Activated naive CD8-positive, alpha-beta T cell treated with anti-CD3 and anti-CD28 coated beads, Interleukin-2, amount 50 U/mL, for 16 hours (primary cell): ENCODE measurements around the gene LRP5.
A peak's percentile ranks its signal among the peaks of the same experiment; 100 is the strongest.

Experiments used
- DNase-seq: peaks from one replicate; pipeline ENCODE4 v3.0.0-alpha.2; 2020; ENCODE audit warnings: low read depth, low spot score

LRP5 gene

GRCh38 chr11:68370211-68371111 lies 58.1 kb downstream of the LRP5 start:
- DNase-seq: no peak

- no peak for DNase-seq
Measured at GRCh38 chr11:68371171-68372041, 59.0 kb downstream of the LRP5 start.

GRCh38 chr11:68372114-68372513 lies 59.7 kb downstream of the LRP5 start:
- DNase-seq: no peak

- no peak for DNase-seq
Measured at GRCh38 chr11:68372625-68373024, 60.2 kb downstream of the LRP5 start.

GRCh38 chr11:68373189-68373814 lies 60.9 kb downstream of the LRP5 start:
- no peak for DNase-seq

DNA sequence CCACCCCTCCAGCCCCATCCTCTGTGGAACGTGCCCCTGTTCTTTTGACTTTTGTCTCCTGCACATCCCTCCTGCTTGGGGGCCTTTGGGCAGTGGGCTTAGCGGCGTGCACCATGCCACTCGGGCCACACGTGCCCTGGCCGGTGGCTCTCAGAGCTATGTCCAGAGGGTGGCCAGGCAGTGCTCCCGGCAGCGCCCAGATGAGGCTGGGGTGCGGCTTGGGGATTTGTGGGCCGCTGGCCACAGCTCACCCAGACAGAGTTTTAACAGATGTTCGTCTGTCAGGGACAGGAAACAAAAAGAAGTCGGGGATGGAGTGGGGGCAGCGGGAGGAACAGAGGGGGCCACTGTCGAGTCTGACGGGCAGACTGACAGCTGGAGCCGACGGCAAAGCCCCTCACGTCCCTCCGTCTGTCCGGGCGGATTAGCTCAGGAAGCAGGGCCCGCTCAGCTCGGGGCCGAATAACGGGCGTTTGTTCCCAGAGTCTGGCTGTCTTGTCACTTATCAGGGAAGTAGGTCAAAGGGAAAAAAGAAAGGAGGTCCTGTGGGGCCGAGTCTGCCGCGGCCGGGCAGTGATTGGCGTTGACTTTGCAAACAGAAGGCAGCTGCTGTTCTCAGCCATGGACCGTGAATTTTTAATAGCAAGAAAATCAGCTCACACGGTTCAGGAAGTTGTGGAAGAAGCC lies 61.6 kb downstream of the LRP5 start:
- DNase-seq: no peak

- no peak for DNase-seq
Measured at GRCh38 chr11:68374531-68374930, 62.1 kb downstream of the LRP5 start.

GRCh38 chr11:68375337-68375736 lies 62.9 kb downstream of the LRP5 start:
- no peak for DNase-seq

DNA sequence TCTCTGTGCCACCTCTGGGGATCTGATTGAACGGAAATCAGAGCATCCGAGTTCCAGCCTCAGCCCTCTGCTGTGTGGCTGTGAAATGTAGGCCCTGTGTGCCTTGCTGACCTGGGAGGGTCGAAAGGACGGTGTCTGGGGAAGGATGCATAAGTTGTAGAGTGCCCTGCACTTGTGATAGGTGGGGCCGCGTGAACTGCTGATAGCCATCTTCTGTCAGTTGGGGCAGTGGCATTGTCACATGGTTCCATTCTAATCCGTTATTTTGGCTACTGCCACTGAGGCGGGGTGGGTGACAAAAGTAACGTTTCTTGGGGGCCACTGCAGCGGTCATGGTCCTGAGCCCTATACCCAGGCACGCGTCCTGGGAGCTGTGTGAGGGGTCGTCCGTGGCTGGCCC lies 63.4 kb downstream of the LRP5 start:
- no peak for DNase-seq

DNA sequence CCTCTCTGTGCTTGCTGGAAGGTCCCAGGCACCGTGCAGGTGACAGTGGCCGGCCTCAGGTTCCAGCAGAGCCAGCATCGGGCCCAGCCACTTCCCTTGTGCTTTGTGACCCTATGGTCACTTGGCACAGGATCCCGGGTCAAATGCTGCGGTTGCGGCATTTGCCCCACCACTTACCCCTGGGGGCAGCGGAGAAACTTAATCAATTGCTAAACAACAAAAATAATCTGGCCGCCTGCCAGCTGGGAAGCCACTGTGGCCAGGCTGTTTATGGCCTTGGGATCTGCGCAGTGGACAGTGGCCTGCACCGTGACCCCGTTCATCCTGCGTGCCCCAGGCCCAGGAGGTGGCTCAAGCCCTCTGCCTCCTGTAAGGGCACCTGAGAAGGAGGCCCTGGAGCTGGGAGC lies 65.0 kb downstream of the LRP5 start:
- no peak for DNase-seq

- no peak for DNase-seq
Measured at GRCh38 chr11:68379206-68379605, 66.8 kb downstream of the LRP5 start.

DNA sequence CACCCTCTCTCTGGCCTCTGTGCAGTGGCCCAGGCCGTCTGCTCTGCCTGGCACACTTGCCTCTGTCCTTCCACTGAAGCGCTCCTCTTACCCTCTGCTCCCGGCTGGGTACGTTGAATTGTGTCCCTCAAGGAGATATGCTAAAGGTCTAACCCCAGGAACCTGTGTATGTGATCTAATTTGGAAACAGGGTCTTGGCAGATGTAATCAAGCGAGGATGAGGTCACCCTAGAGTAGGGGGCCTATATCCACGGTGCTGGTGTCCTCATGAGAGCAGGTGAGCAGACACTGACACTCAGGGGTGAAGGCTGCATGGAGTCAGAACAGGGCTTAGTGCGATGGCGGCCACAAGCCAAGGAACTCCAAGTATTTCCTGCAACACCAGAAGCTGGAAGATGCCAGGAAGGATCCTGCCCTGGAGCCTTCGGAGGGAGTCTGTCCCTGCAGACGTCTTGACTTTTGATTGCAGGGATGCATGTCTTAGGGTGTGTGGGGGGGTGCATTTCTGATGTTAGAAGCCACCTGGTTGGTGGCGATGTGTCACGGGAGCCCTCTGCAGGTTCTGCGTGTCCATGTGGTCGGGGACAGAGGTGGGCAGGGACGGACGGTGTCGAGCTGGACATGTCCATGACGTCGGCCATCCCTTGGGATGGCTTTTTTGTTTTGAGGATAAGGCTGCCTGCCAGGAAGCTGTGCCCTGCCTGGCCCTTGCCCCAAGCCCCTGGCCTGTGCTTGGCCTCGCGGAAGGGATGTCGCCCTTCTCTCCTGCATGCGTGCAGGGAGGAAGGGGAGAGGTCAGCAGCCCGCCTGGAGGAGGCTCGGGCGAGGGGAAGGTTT lies 68.6 kb downstream of the LRP5 start:
- no peak for DNase-seq

GRCh38 chr11:68381716-68382115 lies 69.3 kb downstream of the LRP5 start:
- no peak for DNase-seq

DNA sequence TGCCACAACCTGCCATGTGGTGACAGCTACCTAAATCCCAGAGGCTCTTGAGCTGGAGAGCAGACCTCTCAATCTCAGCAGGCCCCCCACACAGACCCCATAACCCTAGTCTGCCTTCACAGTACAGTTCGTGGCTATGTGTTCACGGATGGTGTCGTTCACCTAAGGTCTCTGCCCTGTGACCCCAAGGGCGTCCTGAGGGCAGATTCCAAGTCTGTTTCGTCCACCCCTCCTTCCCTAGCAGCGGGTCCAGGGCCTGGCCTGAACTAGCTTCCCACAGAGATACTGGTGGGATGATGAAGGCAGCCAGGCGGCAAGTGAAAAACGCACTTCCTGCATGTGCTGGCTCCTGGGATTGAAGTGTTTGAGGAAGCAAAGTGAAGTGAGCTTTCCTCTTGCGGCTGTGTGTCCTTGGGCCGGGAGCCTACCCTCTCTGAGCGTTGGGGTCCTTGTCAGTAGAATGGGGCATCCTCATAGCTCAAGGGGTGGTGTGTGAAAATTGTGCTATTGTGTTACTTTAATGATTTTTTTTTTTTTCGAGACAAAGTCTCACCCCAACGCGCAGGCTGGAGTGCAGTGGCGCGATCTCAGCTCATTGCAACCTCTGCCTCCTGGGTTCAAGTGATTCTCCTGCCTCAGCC lies 70.1 kb downstream of the LRP5 start:
- DNase-seq: no peak

DNA sequence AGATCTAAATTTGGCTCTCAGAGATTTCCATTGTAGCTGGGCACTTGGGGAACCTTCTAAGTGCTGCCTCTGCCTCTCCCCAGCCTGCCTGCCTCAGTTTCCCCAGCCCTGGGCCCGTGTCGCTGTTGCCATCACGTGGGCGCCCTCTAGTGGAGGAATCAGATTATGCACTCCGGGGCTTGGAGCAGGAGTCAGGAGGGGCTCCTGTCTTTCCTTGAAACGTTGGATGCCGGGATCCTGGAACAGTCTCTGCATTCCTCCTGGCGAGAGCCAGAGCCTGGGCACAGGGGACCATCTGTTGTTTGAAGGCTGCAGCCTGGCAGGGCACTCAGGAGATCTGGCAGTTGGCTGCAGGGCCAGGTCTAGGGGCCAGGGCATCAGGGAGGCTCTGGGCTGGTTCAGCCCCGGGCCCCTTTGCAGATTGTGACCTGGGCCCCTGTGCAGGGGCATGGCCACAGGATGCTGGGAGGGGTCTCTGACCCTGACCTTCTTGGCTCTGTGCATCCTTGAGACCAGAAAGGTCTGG lies 71.6 kb downstream of the LRP5 start:
- peak; percentile 34 for DNase-seq

- DNase-seq: no peak
Measured at GRCh38 chr11:68384530-68385081, 72.2 kb downstream of the LRP5 start.

DNA sequence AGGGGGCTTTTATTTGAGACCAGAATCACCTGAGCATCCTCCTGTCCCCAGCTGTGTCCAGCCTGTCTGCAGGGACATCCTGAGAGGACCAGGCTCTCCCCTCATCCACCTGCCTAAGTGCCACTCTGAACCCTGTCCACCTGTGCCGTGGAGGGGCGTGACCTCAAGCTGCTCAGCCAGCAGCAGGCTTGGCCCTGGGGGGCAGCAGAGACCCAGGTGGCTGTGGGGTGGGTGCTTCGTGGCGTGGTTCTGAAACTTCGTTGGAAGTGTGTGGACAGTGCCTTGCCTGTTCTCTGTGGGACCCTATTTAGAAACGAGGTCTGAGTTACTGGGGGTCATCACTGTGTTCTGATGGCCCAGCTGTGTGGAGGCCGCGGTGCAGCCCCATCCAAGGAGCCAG lies 72.7 kb downstream of the LRP5 start:
- no peak for DNase-seq

DNA sequence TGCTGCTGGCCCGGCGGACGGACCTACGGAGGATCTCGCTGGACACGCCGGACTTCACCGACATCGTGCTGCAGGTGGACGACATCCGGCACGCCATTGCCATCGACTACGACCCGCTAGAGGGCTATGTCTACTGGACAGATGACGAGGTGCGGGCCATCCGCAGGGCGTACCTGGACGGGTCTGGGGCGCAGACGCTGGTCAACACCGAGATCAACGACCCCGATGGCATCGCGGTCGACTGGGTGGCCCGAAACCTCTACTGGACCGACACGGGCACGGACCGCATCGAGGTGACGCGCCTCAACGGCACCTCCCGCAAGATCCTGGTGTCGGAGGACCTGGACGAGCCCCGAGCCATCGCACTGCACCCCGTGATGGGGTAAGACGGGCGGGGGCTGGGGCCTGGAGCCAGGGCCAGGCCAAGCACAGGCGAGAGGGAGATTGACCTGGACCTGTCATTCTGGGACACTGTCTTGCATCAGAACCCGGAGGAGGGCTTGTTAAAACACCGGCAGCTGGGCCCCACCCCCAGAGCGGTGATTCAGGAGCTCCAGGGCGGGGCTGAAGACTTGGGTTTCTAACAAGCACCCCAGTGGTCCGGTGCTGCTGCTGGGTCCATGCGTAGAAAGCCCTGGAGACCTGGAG lies 74.1 kb downstream of the LRP5 start:
- DNase-seq: no peak

GRCh38 chr11:68387840-68388239 lies 75.4 kb downstream of the LRP5 start:
- no peak for DNase-seq
